Measurements from ENCODE around the gene UMAD1. TPM values are rescaled to one million over a fixed set of nuclear protein-coding genes. Genes with fewer than 3 reads are reported as not detected.
A peak's percentile ranks its signal among the peaks of the same experiment; 100 is the strongest.

The UMAD1 gene
- total RNA-seq, 1 donor from 2014 or later = 9.3 TPM

DNA sequence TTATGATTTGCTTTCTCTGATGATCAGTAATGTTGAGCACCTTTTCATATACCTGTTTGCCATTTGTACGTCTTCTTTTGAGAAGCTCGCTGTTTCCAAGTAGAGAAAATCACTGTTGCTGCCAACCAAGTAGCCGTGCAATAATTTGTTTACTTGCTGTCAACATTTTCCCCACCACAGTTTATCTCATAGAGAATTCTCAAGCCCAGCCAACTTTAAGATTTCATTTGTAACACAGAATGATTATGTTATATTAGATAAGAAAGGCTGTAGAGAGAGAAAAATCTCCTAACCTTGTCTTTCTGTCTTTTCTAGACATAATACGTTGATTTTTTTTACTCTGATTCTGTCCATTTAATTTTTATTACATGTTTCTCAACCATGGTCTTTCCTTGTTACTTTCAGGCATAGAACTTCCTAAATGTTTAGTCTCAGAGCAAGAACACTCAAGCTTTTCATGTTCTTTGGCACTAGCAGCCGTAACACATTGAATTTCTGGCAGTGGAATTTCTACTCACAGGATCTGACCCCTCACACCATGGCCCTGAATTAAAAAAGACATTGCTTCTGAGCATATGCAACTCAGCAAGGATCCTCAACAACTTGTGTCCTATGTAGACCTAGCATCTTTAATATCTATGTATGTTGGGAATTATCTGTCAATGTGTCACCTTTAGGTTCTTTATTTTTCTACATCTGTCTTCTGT is 54.7 kb downstream of the UMAD1 start:
- Histone ChIP-seq H4K20me1 (ENCODE audit: insufficient read depth, low read length) (no peaks in the 10 kb centered on the region), H3K79me2 (ENCODE audit: insufficient read depth, low read length) (no peaks in the 10 kb centered on the region), H3K4me3 (ENCODE audit: insufficient read depth, low read depth, low read length) (no peak overlapping the region), H3K27me3 (ENCODE audit: insufficient read depth, low read length) (no peaks in the 10 kb centered on the region), H2AFZ (ENCODE audit: low read depth, low read length) (no peak overlapping the region), H3K36me3 (ENCODE audit: insufficient read depth, low read length) (no peaks in the 10 kb centered on the region), H3K4me1 (ENCODE audit: insufficient read depth, low read length) (peaks cover 22% of the 10 kb centered on the region), H3K9ac (ENCODE audit: low read length) (no peak overlapping the region), H3K9me3 (ENCODE audit: insufficient read depth, low read depth, low read length) (no peaks in the 10 kb centered on the region), H3K27ac (ENCODE audit: low read depth, low read length) (peak overlapping the region; percentile 1), H3K4me2 (ENCODE audit: low read length) (no peak overlapping the region)
- no peaks in the 10 kb centered on the region for H3K9me3 Mint-ChIP-seq (ENCODE audit: unreplicated experiment)
- no peak for TF ChIP-seq EZH2 (IDR thresholded peaks at IDR 0.05; ENCODE audit: insufficient read depth, low read length)
- TF ChIP-seq, protein P1, sequence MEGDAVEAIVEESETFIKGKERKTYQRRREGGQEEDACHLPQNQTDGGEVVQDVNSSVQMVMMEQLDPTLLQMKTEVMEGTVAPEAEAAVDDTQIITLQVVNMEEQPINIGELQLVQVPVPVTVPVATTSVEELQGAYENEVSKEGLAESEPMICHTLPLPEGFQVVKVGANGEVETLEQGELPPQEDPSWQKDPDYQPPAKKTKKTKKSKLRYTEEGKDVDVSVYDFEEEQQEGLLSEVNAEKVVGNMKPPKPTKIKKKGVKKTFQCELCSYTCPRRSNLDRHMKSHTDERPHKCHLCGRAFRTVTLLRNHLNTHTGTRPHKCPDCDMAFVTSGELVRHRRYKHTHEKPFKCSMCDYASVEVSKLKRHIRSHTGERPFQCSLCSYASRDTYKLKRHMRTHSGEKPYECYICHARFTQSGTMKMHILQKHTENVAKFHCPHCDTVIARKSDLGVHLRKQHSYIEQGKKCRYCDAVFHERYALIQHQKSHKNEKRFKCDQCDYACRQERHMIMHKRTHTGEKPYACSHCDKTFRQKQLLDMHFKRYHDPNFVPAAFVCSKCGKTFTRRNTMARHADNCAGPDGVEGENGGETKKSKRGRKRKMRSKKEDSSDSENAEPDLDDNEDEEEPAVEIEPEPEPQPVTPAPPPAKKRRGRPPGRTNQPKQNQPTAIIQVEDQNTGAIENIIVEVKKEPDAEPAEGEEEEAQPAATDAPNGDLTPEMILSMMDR (IDR thresholded peaks at IDR 0.05; ENCODE audit: insufficient read depth, low read depth, low read length) = no peak
- no peak overlapping the region for H3K4me3 Mint-ChIP-seq (ENCODE audit: unreplicated experiment)
- FAIRE-seq (peak; percentile 87), DNase-seq (ENCODE audit: low read depth) (peak; percentile 12)
- peaks cover 34% of the 10 kb centered on the region for H3K4me1 Mint-ChIP-seq (ENCODE audit: low read depth, unreplicated experiment)
- H3K27me3 Mint-ChIP-seq (ENCODE audit: low read depth, unreplicated experiment) = no peaks in the 10 kb centered on the region
- H3K36me3 Mint-ChIP-seq (ENCODE audit: low read depth, unreplicated experiment) = no peaks in the 10 kb centered on the region
- peak overlapping the region; percentile 85 for H3K27ac Mint-ChIP-seq (ENCODE audit: unreplicated experiment)

GRCh38 chr7:7696458-7697119 is 56.0 kb downstream of the UMAD1 start:
- TF ChIP-seq EZH2 (IDR thresholded peaks at IDR 0.05; ENCODE audit: insufficient read depth, low read length) = no peak
- TF ChIP-seq, protein P1 (IDR thresholded peaks at IDR 0.05; ENCODE audit: insufficient read depth, low read depth, low read length) = no peak
- H3K4me1 Mint-ChIP-seq (ENCODE audit: low read depth, unreplicated experiment) = peaks cover 38% of the 10 kb centered on the region
- DNase-seq (ENCODE audit: low read depth) (peak; percentile 49), FAIRE-seq (peak; percentile 32)
- H3K27me3 Mint-ChIP-seq (ENCODE audit: low read depth, unreplicated experiment) = no peaks in the 10 kb centered on the region
- peak overlapping the region; percentile 41 for H3K9ac ChIP-seq (ENCODE audit: low read length)
- no peaks in the 10 kb centered on the region for H3K9me3 Mint-ChIP-seq (ENCODE audit: unreplicated experiment)
- peak overlapping the region; percentile 76 for H3K4me2 ChIP-seq (ENCODE audit: low read length)
- H3K27me3 ChIP-seq (ENCODE audit: insufficient read depth, low read length) = no peaks in the 10 kb centered on the region
- H3K4me1 ChIP-seq (ENCODE audit: insufficient read depth, low read length) = peaks cover 22% of the 10 kb centered on the region
- no peaks in the 10 kb centered on the region for H3K36me3 Mint-ChIP-seq (ENCODE audit: low read depth, unreplicated experiment)
- H3K4me3 ChIP-seq (ENCODE audit: insufficient read depth, low read depth, low read length) = no peak overlapping the region
- H3K27ac ChIP-seq (ENCODE audit: low read depth, low read length) = peak overlapping the region; percentile 58
- H4K20me1 ChIP-seq (ENCODE audit: insufficient read depth, low read length) = no peaks in the 10 kb centered on the region
- H3K27ac Mint-ChIP-seq (ENCODE audit: unreplicated experiment) = peak overlapping the region; percentile 70
- H2AFZ ChIP-seq (ENCODE audit: low read depth, low read length) = peak overlapping the region; percentile 28
- H3K79me2 ChIP-seq (ENCODE audit: insufficient read depth, low read length) = no peaks in the 10 kb centered on the region
- H3K4me3 Mint-ChIP-seq (ENCODE audit: unreplicated experiment) = peak overlapping the region; percentile 51
- no peaks in the 10 kb centered on the region for H3K36me3 ChIP-seq (ENCODE audit: insufficient read depth, low read length)
- H3K9me3 ChIP-seq (ENCODE audit: insufficient read depth, low read depth, low read length) = no peaks in the 10 kb centered on the region

DNA sequence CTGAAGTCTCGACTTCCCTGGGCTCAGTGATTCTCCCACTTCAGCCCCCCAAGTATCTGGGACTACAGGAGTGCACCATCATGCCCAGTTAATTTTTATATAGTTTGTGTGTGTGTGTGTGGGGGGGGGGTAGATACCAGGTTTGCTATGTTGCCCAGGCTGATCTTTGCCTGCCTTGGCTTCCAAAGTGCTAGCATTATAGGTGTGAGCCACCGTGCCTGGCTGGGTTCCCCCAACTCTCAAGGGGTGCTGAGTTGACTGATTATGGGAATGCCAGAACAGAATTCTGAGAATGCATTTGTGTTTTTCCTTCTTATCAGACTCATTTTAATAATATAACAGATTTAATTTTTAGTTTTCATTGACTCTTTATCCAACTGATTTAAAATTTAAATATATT is 58.4 kb downstream of the UMAD1 start:
- Histone ChIP-seq H4K20me1 (ENCODE audit: insufficient read depth, low read length) (no peaks in the 10 kb centered on the region), H3K9me3 (ENCODE audit: insufficient read depth, low read depth, low read length) (no peaks in the 10 kb centered on the region), H3K4me3 (ENCODE audit: insufficient read depth, low read depth, low read length) (no peak overlapping the region), H3K4me1 (ENCODE audit: insufficient read depth, low read length) (peaks cover 14% of the 10 kb centered on the region), H3K9ac (ENCODE audit: low read length) (no peak overlapping the region), H3K4me2 (ENCODE audit: low read length) (no peak overlapping the region), H3K27me3 (ENCODE audit: insufficient read depth, low read length) (no peaks in the 10 kb centered on the region), H2AFZ (ENCODE audit: low read depth, low read length) (no peak overlapping the region), H3K79me2 (ENCODE audit: insufficient read depth, low read length) (no peaks in the 10 kb centered on the region), H3K36me3 (ENCODE audit: insufficient read depth, low read length) (no peaks in the 10 kb centered on the region), H3K27ac (ENCODE audit: low read depth, low read length) (no peak overlapping the region)
- TF ChIP-seq, protein P1 (IDR thresholded peaks at IDR 0.05; ENCODE audit: insufficient read depth, low read depth, low read length) = no peak
- no peak for TF ChIP-seq EZH2 (IDR thresholded peaks at IDR 0.05; ENCODE audit: insufficient read depth, low read length)
- H3K4me3 Mint-ChIP-seq (ENCODE audit: unreplicated experiment) = no peak overlapping the region
- H3K27me3 Mint-ChIP-seq (ENCODE audit: low read depth, unreplicated experiment) = no peaks in the 10 kb centered on the region
- H3K4me1 Mint-ChIP-seq (ENCODE audit: low read depth, unreplicated experiment) = peaks cover 34% of the 10 kb centered on the region
- DNase-seq (ENCODE audit: low read depth) (no peak), FAIRE-seq (no peak)
- H3K36me3 Mint-ChIP-seq (ENCODE audit: low read depth, unreplicated experiment) = no peaks in the 10 kb centered on the region
- no peaks in the 10 kb centered on the region for H3K9me3 Mint-ChIP-seq (ENCODE audit: unreplicated experiment)
- H3K27ac Mint-ChIP-seq (ENCODE audit: unreplicated experiment) = peak overlapping the region; percentile 60
